HG02981 (cell line): ENCODE results near the gene RINL.

Experiments used
- ATAC-seq: cut with Tn5 transposase; IDR thresholded peaks from one replicate; pipeline ENCODE4 v1.9.1; 2021; ENCODE audit warnings: mild to moderate bottlenecking, moderate library complexity; ENCODE audit not compliant: unreplicated experiment

RINL gene

GRCh38 chr19:38877781-38878574 lies at the start of gene RINL:
Gene RINL (minus strand): TSS chr19:38878275. CDS start chr19:38876742, 1,533 bp downstream.
- ATAC-seq: peak; percentile 47

GRCh38 chr19:38924388-38924787 lies 46.3 kb upstream of the RINL start:
- ATAC-seq: no peak

GRCh38 chr19:38922482-38922881 lies 44.4 kb upstream of the RINL start:
- no peak for ATAC-seq

- ATAC-seq: no peak
Observed at GRCh38 chr19:38921420-38922274, 43.6 kb upstream of the RINL start.

GRCh38 chr19:38920602-38921419 lies 42.7 kb upstream of the RINL start:
- no peak for ATAC-seq

- no peak for ATAC-seq
Observed at GRCh38 chr19:38919837-38920601, 41.9 kb upstream of the RINL start.

GRCh38 chr19:38918526-38918925 lies 40.5 kb upstream of the RINL start:
- ATAC-seq: no peak

- no peak for ATAC-seq
Observed at GRCh38 chr19:38917921-38918491, 39.9 kb upstream of the RINL start.

- no peak for ATAC-seq
Observed at GRCh38 chr19:38917516-38917915, 39.4 kb upstream of the RINL start.

GRCh38 chr19:38915329-38916321 lies 37.5 kb upstream of the RINL start:
- ATAC-seq: no peak

- no peak for ATAC-seq
Observed at GRCh38 chr19:38913958-38914357, 35.9 kb upstream of the RINL start.

- ATAC-seq: no peak
Observed at GRCh38 chr19:38912600-38913514, 34.8 kb upstream of the RINL start.

- ATAC-seq: no peak
Observed at GRCh38 chr19:38911388-38912001, 33.4 kb upstream of the RINL start.

- no peak for ATAC-seq
Observed at GRCh38 chr19:38910488-38910887, 32.4 kb upstream of the RINL start.

GRCh38 chr19:38908911-38909310 lies 30.8 kb upstream of the RINL start:
- no peak for ATAC-seq

GRCh38 chr19:38907670-38908069 lies 29.6 kb upstream of the RINL start:
- ATAC-seq: no peak

GRCh38 chr19:38907227-38907626 lies 29.2 kb upstream of the RINL start:
- ATAC-seq: no peak
